ENCODE results near the gene TRIM14. TPM values are rescaled to one million over a fixed set of nuclear protein-coding genes. Genes with fewer than 3 reads are reported as not detected.

The TRIM14 gene
- total RNA-seq, 1 experiment from 2014 or later = 12.5 TPM

DNA sequence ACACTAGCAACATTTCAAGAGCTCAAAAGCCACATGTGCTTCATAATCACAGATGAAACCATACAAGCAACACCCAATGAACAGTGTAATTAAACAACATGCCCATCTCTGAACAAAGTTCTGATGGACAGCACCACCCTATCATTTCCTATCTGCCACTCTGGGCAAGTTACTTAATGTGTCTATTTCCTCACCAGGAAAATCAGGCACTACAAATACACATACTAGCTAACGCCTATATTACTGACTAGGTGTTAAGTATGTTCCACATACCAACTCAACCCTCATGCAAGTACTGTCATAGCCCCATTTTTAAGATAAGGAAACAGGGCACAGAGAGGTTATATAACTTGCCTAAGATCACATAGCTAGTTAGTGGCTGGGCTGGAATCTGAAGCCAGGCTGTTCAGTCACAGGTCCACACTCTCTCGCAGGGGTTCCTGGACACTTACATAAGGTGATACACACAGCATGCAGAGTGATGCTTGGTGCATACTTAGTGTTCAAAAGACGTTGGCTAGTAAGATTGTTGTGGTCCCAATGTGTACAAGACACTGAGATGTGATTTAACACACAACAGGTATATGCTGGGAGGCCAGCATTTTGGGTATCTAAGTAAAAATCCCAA lies 49.2 kb upstream of the TRIM14 start:
- Histone ChIP-seq H4K91ac (ENCODE audit: insufficient read length, low read depth, low read length) (no peak overlapping the region), H4K5ac (ENCODE audit: insufficient read length, low read depth, low read length) (no peak overlapping the region), H3K27me3 (ENCODE audit: insufficient read depth, low read length) (no peaks in the 10 kb centered on the region), H3K9ac (ENCODE audit: extremely low read depth, insufficient read length, low read length) (no peak overlapping the region), H3K23ac (ENCODE audit: insufficient read length, low read depth, low read length) (no peak overlapping the region), H2BK15ac (ENCODE audit: low read depth, low read length) (no peak overlapping the region), H2BK12ac (ENCODE audit: insufficient read length, low read depth, low read length) (no peak overlapping the region), H2BK20ac (ENCODE audit: low read depth, low read length, poor library complexity, severe bottlenecking) (no peak overlapping the region), H3K18ac (ENCODE audit: insufficient read length, low read depth, low read length) (no peak overlapping the region), H3K56ac (ENCODE audit: insufficient read length, low read depth, low read length) (no peak overlapping the region), H3K79me1 (ENCODE audit: insufficient read depth, low read depth, low read length, poor library complexity, severe bottlenecking) (no peaks in the 10 kb centered on the region), H2BK5ac (ENCODE audit: insufficient read length, low read length) (no peak overlapping the region), H3K4me2 (ENCODE audit: insufficient read depth, insufficient read length, low read length) (no peak overlapping the region), H2AFZ (ENCODE audit: low read length) (no peak overlapping the region), H2BK120ac (ENCODE audit: low read depth, low read length, poor library complexity, severe bottlenecking) (no peak overlapping the region), H2AK5ac (ENCODE audit: insufficient read length, low read length) (no peak overlapping the region), H3K4ac (ENCODE audit: low read depth, low read length) (no peak overlapping the region), H4K8ac (replicated peaks; ENCODE audit: insufficient read length, low read depth, low read length) (no peak overlapping the region), H3K23me2 (ENCODE audit: insufficient read length, low read depth, low read length, poor library complexity, severe bottlenecking) (no peaks in the 10 kb centered on the region), H3K9me3 (ENCODE audit: control insufficient read depth, low read depth, low read length) (no peaks in the 10 kb centered on the region), H3K4me1 (ENCODE audit: insufficient read depth, low read length) (peaks cover 16% of the 10 kb centered on the region; the same call in 1 of the 2 replicates), H3K14ac (ENCODE audit: insufficient read depth, low read length) (no peak overlapping the region), H4K20me1 (ENCODE audit: control insufficient read depth, insufficient read depth, insufficient read length) (peaks cover 3% of the 10 kb centered on the region), H3T11ph (ENCODE audit: low read length) (no peak overlapping the region), H3K27ac (ENCODE audit: insufficient read length, low read depth, low read length) (no peak overlapping the region), H3K79me2 (ENCODE audit: insufficient read depth, low read length) (no peaks in the 10 kb centered on the region; the same call in none of the 2 replicates)
- Mint-ChIP-seq H3K4me1 (peaks cover 47 to 52% of the 10 kb centered on the region in 2 experiments), H3K9me3 (no peaks in the 10 kb centered on the region), H3K4me3 (no peak overlapping the region), H3K27ac (no peak overlapping the region), H3K36me3 (ENCODE audit: insufficient read depth in 1 of 3, low read depth in 3 of 3) (no peaks in the 10 kb centered on the region; a peak in 1 of 7 replicates), H3K27me3 (ENCODE audit: low read depth) (no peaks in the 10 kb centered on the region)
- DNase-seq = no peak
- no CpG with 5 or more reads among the region's 3 CpGs for WGBS (ENCODE audit: extremely low coverage, insufficient read length, low lambda C conversion rate)
- TF ChIP-seq, protein P1, sequence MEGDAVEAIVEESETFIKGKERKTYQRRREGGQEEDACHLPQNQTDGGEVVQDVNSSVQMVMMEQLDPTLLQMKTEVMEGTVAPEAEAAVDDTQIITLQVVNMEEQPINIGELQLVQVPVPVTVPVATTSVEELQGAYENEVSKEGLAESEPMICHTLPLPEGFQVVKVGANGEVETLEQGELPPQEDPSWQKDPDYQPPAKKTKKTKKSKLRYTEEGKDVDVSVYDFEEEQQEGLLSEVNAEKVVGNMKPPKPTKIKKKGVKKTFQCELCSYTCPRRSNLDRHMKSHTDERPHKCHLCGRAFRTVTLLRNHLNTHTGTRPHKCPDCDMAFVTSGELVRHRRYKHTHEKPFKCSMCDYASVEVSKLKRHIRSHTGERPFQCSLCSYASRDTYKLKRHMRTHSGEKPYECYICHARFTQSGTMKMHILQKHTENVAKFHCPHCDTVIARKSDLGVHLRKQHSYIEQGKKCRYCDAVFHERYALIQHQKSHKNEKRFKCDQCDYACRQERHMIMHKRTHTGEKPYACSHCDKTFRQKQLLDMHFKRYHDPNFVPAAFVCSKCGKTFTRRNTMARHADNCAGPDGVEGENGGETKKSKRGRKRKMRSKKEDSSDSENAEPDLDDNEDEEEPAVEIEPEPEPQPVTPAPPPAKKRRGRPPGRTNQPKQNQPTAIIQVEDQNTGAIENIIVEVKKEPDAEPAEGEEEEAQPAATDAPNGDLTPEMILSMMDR (conservative IDR thresholded peaks at IDR 0.05) = no peak
